GM06990 (cell line): ENCODE data around the gene CIB2.

Experiments used
- DNase-seq: peaks from one replicate; pipeline ENCODE4 v3.0.0-alpha.2; 2011; ENCODE audit not compliant: insufficient read length; ENCODE audit errors: extremely low read depth
- H3K27me3 ChIP-seq: replicated peaks from 2 replicates; pipeline ENCODE4 v1.6.0; 2011; ENCODE audit warnings: low read length; ENCODE audit not compliant: control insufficient read depth, insufficient read depth
- H3K36me3 ChIP-seq: 2 replicates; pipeline ENCODE4 v1.5.1; 2011; ENCODE audit warnings: low read length; ENCODE audit not compliant: control insufficient read depth, insufficient read depth
- H3K4me3 ChIP-seq: replicated peaks from 2 replicates; pipeline ENCODE4 v1.5.1; 2011; ENCODE audit warnings: low read depth, mild to moderate bottlenecking, control low read depth, low read length
- CTCF ChIP-seq: IDR thresholded peaks from 2 replicates; pipeline ENCODE4 v1.5.1; 2011; ENCODE audit warnings: low read length, control low read depth, mild to moderate bottlenecking, inconsistent platforms; ENCODE audit not compliant: insufficient read depth, poor library complexity, severe bottlenecking

CIB2 gene

GRCh38 chr15:78120523-78120922 lies 10.7 kb downstream of the CIB2 start:
- H3K4me3 ChIP-seq, result no peak overlapping the region
- DNase-seq, result no peak
- no peaks in the 10 kb centered on the region for H3K27me3 ChIP-seq
- H3K36me3 ChIP-seq, result no peaks in the 10 kb centered on the region
- no peak for TF ChIP-seq CTCF

- Histone ChIP-seq H3K4me3 (no peak overlapping the region), H3K27me3 (no peaks in the 10 kb centered on the region), H3K36me3 (no peaks in the 10 kb centered on the region)
- no peak for TF ChIP-seq CTCF
- no peak for DNase-seq
Measured at GRCh38 chr15:78112551-78112950, 18.7 kb downstream of the CIB2 start.

- TF ChIP-seq CTCF, result no peak
Measured at GRCh38 chr15:78111788-78112187, 19.5 kb downstream of the CIB2 start.

GRCh38 chr15:78110916-78111475 lies 20.2 kb downstream of the CIB2 start:
- TF ChIP-seq CTCF, result no peak
- H3K4me3 ChIP-seq, result no peak overlapping the region

More at GRCh38 chr15:78111788-78112187, 19.5 kb downstream of the CIB2 start:
- Histone ChIP-seq H3K4me3 (no peak overlapping the region), H3K36me3 (no peaks in the 10 kb centered on the region), H3K27me3 (no peaks in the 10 kb centered on the region)
- no peak for DNase-seq

GRCh38 chr15:78110096-78110495 lies 21.1 kb downstream of the CIB2 start:
- no peaks in the 10 kb centered on the region for H3K27me3 ChIP-seq
- H3K36me3 ChIP-seq, result no peaks in the 10 kb centered on the region
- H3K4me3 ChIP-seq, result no peak overlapping the region
- no peak for TF ChIP-seq CTCF
- DNase-seq, result no peak

More at GRCh38 chr15:78110916-78111475, 20.2 kb downstream of the CIB2 start:
- no peaks in the 10 kb centered on the region for H3K36me3 ChIP-seq
- H3K27me3 ChIP-seq, result no peaks in the 10 kb centered on the region
- DNase-seq, result no peak

GRCh38 chr15:78109156-78109555 lies 22.1 kb downstream of the CIB2 start:
- H3K4me3 ChIP-seq, result no peak overlapping the region
- no peak for TF ChIP-seq CTCF
- H3K27me3 ChIP-seq, result no peaks in the 10 kb centered on the region
- DNase-seq, result no peak
- no peaks in the 10 kb centered on the region for H3K36me3 ChIP-seq
